Epithelial cell of esophagus (primary cell): Measurements from ENCODE around the gene RAP1GAP2.
A peak's percentile ranks its signal among the peaks of the same experiment; 100 is the strongest.

Experiments
- DNase-seq: peaks from one replicate; pipeline ENCODE4 v3.0.0; 2010; ENCODE audit warnings: low read depth
- H3K4me3 ChIP-seq: 2 replicates; pipeline ENCODE4 v1.5.1; 2011; ENCODE audit warnings: mild to moderate bottlenecking, low read length, control low read depth
- CTCF ChIP-seq: IDR thresholded peaks from 2 replicates; pipeline ENCODE4 v1.5.1; 2011; ENCODE audit warnings: low read depth, mild to moderate bottlenecking, low read length, control low read depth, inconsistent platforms; ENCODE audit not compliant: insufficient read depth; ENCODE audit errors: missing control alignments

Gene RAP1GAP2

GRCh38 chr17:2892305-2892971 lies 96.2 kb downstream of the RAP1GAP2 start:
- peak; percentile 99 for DNase-seq
- TF ChIP-seq CTCF = no peak
- no peak overlapping the region for H3K4me3 ChIP-seq

- peak; percentile 88 for DNase-seq
- H3K4me3 ChIP-seq = no peak overlapping the region
- TF ChIP-seq CTCF = no peak
Measured at GRCh38 chr17:2893422-2893914, 97.2 kb downstream of the RAP1GAP2 start.

GRCh38 chr17:2894782-2895181 lies 98.5 kb downstream of the RAP1GAP2 start:
- no peak for TF ChIP-seq CTCF
- H3K4me3 ChIP-seq = no peak overlapping the region
- no peak for DNase-seq

GRCh38 chr17:2897605-2898004 lies 101.4 kb downstream of the RAP1GAP2 start:
- DNase-seq = no peak
- no peak for TF ChIP-seq CTCF
- H3K4me3 ChIP-seq = no peak overlapping the region

GRCh38 chr17:2898255-2898926 lies 102.2 kb downstream of the RAP1GAP2 start:
- DNase-seq = no peak
- H3K4me3 ChIP-seq = no peak overlapping the region
- no peak for TF ChIP-seq CTCF

- no peak for TF ChIP-seq CTCF
- DNase-seq = no peak
Measured at GRCh38 chr17:2899906-2900305, 103.7 kb downstream of the RAP1GAP2 start.

GRCh38 chr17:2900842-2901241 lies 104.6 kb downstream of the RAP1GAP2 start:
- no peak for TF ChIP-seq CTCF
- no peak for DNase-seq
- no peak overlapping the region for H3K4me3 ChIP-seq

More at GRCh38 chr17:2899906-2900305, 103.7 kb downstream of the RAP1GAP2 start:
- H3K4me3 ChIP-seq = no peak overlapping the region
